A549 treated with Hydrocortisone at 1 μM for 4 hours (cell line): ENCODE results near the gene PTN. TPM values are rescaled to one million over a fixed set of nuclear protein-coding genes. Genes with fewer than 3 reads are reported as not detected.

ENCODE experiments used
- total RNA-seq: library from RNA; stranded (reverse); fragments of 200-300 nt; extraction: Qiagen RNA extraction; gene quantifications from 5 replicates; pipeline ENCODE4 v1.2.3, GENCODE V29; 2022

Gene PTN, protein sequence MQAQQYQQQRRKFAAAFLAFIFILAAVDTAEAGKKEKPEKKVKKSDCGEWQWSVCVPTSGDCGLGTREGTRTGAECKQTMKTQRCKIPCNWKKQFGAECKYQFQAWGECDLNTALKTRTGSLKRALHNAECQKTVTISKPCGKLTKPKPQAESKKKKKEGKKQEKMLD
- total RNA-seq: not detected in 5 replicates

DNA sequence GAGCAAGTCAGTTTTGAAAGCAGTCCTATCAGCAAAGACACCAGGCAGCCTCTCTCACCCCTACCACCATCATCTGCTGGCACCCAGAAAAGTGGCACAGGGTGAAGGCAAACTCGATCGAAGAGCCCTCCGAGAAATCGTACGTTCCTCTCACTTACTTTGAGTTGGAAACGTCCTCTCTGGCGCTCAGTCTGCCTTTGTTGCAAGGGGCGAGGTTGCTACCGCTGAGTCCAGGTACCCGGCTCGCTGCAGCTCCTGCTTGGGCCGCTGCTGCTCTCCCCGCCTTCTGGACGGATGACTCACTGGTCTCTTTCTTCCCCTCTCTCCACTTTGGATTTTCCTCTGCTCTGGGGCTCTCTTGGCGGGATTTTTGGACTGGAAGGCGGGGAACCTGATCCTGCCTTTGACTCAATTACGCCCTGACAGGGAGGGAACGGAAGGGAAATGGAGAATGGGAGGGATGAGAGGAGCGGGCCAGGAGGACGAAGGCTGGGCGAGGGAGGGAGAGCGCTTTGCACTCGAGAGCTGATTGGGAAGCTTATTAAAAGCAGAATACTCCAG, at the start of gene PTN:
Gene PTN (minus strand): TSS at position 453 of the 561 bp plus-strand sequence. CDS start 88,760 bp downstream, outside the sequence.

